NCI-H1105 (cell line): ENCODE data around the gene SHANK3.

ENCODE experiments used
- DNase-seq: peaks from one replicate; lab custom pipeline; 2025; lab: John Stamatoyannopoulos, UW

SHANK3 gene

DNA sequence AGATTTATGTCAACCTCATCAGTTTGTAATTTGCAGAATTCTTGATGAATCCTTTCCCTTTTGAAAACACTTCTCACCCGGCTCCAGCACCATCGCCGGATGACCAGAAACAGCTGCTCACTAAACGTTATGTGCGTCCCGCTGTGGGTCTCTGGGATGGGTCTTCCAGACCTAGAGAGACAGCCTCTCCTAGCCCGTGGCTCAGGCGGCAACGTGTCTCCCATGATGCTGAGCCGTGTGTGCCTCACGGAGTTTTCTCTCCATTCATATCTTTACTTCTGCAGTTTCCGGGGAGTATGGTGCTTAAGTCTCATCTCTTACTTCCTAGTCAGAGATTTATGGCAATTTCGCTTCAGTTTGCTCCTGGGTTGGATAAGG lies 40.4 kb downstream of the SHANK3 start:
- DNase-seq: no peak

- DNase-seq: no peak
These were observed 41.0 kb downstream of the SHANK3 start for GRCh38 chr22:50713571-50714056.

DNA sequence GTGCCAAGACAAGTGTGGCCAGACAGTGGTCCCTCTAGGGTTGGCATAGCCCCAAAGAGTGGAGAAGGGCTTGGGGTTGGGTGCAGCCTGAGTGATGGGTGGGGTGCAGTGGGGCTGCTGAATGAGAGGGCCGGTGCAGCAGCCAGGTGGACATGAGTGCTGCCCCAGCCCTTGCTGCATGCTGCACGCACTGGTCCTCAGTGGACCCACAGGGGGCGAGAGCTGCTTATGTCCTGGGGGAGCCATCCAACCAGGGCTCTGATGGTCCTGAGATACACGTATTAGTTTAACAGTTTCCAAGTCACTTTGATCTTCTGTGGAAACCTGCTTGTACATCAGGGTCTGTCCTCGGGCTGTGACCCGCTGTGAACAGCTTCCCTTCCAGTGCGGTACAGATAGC lies 41.5 kb downstream of the SHANK3 start:
- DNase-seq: no peak

DNA sequence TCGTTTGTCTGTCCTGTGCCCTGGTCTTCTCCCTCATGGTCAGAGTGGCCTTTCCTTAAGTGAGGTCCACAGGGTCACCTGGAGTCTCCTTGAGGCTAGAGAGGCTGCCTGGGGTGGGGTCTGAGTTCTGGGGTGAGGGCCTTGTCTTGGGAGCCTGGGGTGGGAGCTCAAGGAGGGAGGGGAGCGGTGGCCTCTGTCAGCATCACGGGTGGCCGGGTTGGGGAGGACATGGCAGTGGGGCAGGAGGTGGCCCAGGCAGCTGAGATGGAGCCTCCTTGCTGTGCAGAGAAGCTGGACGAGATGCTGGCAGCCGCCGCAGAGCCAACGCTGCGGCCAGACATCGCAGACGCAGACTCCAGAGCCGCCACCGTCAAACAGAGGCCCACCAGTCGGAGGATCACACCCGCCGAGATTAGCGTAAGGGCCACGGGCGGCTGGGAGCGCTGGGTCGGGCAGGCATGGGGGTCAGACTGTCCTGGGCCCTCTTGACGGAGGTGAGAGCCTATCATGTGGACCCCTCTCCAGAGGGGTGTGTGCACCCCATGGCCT lies 42.1 kb downstream of the SHANK3 start:
- no peak for DNase-seq

DNA sequence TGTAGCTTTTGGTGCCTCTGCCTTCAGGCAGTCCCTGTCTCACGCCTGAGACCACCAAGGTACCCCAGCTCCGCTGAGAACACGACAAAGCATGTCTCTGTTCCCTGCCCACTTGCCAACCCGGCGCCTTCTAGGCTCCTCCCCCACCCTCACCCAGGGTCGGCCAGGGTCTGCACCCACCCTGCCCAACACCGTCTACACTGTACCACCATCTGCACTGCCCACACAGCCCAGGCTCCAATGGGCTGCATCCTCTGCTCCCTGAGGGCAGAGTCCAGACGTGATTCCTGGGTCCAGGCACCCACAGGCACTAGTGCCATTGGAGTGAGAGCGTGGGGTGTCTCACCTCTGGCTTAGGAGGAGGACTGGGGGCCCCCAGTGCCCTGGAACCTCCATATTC lies 42.6 kb downstream of the SHANK3 start:
- DNase-seq: no peak

GRCh38 chr22:50715776-50716175 lies 43.2 kb downstream of the SHANK3 start:
- DNase-seq: no peak

- DNase-seq: no peak
These were observed 43.8 kb downstream of the SHANK3 start for GRCh38 chr22:50716290-50717024.

DNA sequence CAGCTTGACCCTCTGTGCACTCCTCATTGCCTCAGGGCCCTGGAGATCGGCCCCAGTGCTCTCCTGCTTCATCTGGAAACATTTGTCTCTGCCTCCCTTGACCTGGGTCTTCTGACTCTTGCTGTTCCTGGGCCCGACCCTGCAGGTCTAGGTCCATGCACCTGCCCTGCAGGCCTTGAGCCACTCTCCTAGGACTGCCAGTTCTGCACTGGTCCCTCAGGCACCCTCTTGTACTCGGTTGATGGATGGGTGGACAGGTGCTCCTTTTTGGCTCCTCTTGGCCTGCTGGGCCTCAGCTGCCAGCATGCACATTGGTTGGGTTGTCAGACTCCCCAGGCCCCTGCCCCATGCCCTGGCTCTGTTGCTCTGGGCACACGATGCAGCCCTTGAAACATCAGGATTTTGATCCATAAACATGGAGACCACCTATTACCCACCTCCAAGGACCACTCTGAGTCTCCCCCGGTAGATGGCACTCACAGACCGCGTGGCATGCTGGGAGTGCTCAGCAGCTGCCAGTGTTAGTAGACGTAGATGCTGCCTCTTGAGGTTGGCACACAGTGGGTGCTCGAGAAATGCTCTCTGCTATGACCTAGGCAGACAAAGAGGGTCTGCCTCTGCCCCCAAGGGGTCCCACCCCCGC lies 45.2 kb downstream of the SHANK3 start:
- DNase-seq: no peak

DNA sequence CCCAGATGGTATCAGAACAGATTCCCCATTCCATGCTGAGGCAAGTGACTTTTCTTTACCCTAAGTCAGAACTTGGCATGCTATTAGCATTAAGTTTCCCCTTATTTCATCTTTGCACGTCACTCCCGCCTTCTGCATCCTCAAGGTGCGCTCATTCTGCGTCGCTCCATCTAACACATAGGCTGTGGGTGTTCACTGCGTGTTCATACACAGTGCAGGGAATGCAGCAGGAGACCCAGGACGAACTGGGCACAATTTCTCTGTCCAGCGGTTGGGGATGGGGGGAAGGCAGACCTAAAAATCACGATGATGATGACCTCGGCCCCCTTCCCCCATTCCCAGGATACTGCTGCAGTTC lies 45.7 kb downstream of the SHANK3 start:
- DNase-seq: no peak

DNA sequence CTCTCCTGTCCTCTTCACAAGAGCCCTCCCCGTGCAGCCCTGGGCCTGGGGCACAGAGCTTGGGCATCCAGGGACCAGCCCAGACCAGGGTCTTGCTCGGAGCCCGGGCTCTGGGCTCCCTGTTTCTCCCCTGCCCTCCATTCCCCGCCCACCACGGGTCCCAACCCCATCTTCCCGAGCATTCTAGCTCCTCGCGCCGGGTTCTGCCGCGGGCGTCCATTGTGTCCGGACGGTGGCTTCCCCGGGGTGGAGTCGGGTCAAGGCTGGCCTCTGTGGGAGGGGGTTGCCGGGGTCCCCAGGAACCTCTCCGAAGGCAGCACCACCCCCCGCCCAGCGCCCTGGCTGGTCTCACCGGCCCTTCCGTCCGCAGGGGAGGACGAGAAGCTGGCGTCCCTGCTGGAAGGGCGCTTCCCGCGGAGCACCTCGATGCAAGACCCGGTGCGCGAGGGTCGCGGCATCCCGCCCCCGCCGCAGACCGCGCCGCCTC lies 47.2 kb downstream of the SHANK3 start:
- DNase-seq: no peak

DNA sequence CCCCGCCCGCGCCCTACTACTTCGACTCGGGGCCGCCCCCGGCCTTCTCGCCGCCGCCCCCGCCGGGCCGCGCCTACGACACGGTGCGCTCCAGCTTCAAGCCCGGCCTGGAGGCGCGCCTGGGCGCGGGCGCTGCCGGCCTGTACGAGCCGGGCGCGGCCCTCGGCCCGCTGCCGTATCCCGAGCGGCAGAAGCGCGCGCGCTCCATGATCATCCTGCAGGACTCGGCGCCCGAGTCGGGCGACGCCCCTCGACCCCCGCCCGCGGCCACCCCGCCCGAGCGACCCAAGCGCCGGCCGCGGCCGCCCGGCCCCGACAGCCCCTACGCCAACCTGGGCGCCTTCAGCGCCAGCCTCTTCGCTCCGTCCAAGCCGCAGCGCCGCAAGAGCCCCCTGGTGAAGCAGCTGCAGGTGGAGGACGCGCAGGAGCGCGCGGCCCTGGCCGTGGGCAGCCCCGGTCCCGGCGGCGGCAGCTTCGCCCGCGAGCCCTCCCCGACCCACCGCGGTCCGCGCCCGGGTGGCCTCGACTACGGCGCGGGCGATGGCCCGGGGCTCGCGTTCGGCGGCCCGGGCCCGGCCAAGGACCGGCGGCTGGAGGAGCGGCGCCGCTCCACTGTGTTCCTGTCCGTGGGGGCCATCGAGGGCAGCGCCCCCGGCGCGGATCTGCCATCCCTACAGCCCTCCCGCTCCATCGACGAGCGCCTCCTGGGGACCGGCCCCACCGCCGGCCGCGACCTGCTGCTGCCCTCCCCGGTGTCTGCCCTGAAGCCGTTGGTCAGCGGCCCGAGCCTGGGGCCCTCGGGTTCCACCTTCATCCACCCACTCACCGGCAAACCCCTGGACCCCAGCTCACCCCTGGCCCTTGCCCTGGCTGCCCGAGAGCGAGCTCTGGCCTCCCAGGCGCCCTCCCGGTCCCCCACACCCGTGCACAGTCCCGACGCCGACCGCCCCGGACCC lies 48.0 kb downstream of the SHANK3 start:
- no peak for DNase-seq

GRCh38 chr22:50721257-50721844 lies 48.7 kb downstream of the SHANK3 start:
- no peak for DNase-seq

DNA sequence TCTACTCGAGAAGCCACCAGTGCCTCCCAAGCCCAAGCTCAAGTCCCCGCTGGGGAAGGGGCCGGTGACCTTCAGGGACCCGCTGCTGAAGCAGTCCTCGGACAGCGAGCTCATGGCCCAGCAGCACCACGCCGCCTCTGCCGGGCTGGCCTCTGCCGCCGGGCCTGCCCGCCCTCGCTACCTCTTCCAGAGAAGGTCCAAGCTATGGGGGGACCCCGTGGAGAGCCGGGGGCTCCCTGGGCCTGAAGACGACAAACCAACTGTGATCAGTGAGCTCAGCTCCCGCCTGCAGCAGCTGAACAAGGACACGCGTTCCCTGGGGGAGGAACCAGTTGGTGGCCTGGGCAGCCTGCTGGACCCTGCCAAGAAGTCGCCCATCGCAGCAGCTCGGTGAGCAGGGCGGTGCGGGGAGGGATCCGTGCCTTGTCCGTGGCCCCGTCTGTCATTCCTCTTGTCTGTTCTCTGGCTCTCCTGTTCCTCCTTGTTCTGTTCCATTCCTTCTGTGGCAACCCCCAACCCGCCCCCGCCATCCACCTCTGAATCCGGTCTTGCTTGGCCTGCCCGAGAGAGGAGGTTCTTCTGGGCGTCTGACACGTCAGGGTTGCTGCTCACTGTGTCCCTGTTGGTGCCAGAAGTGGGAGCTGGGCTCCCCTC lies 49.6 kb downstream of the SHANK3 start:
- no peak for DNase-seq
